Measurements from ENCODE around the gene CXXC1. TPM values are rescaled to one million over a fixed set of nuclear protein-coding genes. Genes with fewer than 3 reads are reported as not detected.
"Not testable (repeated sequence)": the region's sequence is repeated elsewhere in the genome, so short reads cannot be mapped to it uniquely, and the experiment has no call there.

Gene CXXC1
- polyA plus RNA-seq, 3 donors, result 30.9 to 227 (median 33.4) TPM

DNA sequence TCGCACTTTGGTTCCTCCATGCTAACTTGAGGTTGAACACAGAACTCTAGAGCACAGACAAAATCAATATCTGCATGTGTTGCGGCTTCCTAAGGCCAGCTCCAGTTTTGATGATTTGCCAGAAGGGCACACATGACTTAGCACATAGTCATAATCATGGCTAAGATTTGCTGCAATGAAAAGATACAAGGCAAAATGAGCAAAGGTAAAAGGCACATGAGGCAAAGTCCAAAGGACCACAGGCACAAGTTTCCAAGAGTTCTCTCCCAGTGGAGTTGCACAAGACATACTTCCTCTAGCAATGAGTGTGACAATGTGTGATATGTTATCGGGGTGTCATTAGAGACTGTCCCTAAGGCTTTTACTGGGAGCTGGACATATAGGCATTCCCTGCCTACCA lies 24.2 kb upstream of the CXXC1 start:
- peaks cover 0 to 2% of the 10 kb centered on the region in 2 donors for H3K36me3 Mint-ChIP-seq
- H3K4me2 ChIP-seq (replicated peaks; ENCODE audit: extremely low read depth, low read length, poor library complexity, severe bottlenecking), result no peak overlapping the region

DNA sequence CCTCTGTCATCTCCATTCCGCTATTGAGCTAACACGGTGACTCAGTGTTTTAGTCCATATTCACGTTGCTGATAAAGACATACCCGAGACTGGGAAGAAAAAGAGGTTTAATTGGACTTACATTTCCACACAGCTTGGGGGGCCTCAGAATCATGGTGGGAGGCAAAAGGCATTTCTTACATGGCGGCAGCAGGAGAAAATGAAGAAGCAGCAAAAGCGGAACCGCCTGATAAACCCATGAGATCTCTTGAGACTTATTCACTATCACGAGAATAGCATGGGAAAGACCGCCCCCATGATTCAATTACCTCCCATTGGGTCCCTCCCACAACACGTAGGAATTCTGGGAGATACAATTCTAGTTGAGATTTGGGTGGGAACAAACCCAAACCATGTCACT lies 22.6 kb upstream of the CXXC1 start:
- Histone ChIP-seq H3K27ac (ENCODE audit: low read depth in 1 of 2, low read length in 2 of 2) (no peak overlapping the region), H3K9ac (ENCODE audit: insufficient read depth, low read length, poor library complexity, severe bottlenecking) (no peak overlapping the region), H3K4me1 (ENCODE audit: control insufficient read depth in 1 of 2, insufficient read depth in 2 of 2, low read length in 2 of 2) (peaks cover 24 to 34% of the 10 kb centered on the region in 2 donors), H3K4me2 (replicated peaks; ENCODE audit: extremely low read depth, low read length, poor library complexity, severe bottlenecking) (no peak overlapping the region), H3K36me3 (replicated peaks in 1 of 2; ENCODE audit: control insufficient read depth in 1 of 2, insufficient read depth in 2 of 2, low read length in 2 of 2) (no peaks in the 10 kb centered on the region), H3K4me3 (replicated peaks in 1 of 3; ENCODE audit: low read depth in 2 of 3, low read length in 3 of 3) (no peak overlapping the region), H3K27me3 (ENCODE audit: control insufficient read depth in 2 of 2, insufficient read depth in 2 of 2, low read length in 2 of 2) (peaks cover 0 to 2% of the 10 kb centered on the region in 2 donors), H2AFZ (ENCODE audit: insufficient read depth, low read depth, low read length, poor library complexity, severe bottlenecking) (no peak overlapping the region), H3K9me3 (replicated peaks in 1 of 2; ENCODE audit: control insufficient read depth in 1 of 2, insufficient read depth in 1 of 2, low read length in 2 of 2) (peaks cover 0 to 3% of the 10 kb centered on the region in 2 donors), H4K20me1 (ENCODE audit: insufficient read depth, low read length) (no peaks in the 10 kb centered on the region), H3K79me2 (ENCODE audit: insufficient read depth, low read length) (no peaks in the 10 kb centered on the region)
- Mint-ChIP-seq H3K9me3 (peaks cover 0 to 5% (median 3%) of the 10 kb centered on the region in 7 donors), H3K27ac (peak overlapping the region in 3 of 7 donors; percentile 48 to 73 (median 71)), H3K36me3 (peaks cover 0 to 4% of the 10 kb centered on the region in 2 donors), H3K27me3 (ENCODE audit: low read depth in 3 of 3) (peaks cover under 1 to 9% (median 3%) of the 10 kb centered on the region in 3 donors), H3K4me1 (peaks cover 30% of the 10 kb centered on the region), H3K4me3 (peak overlapping the region in 1 of 2 donors; percentile 9)
- no peak for DNase-seq
- TF ChIP-seq, protein P1, sequence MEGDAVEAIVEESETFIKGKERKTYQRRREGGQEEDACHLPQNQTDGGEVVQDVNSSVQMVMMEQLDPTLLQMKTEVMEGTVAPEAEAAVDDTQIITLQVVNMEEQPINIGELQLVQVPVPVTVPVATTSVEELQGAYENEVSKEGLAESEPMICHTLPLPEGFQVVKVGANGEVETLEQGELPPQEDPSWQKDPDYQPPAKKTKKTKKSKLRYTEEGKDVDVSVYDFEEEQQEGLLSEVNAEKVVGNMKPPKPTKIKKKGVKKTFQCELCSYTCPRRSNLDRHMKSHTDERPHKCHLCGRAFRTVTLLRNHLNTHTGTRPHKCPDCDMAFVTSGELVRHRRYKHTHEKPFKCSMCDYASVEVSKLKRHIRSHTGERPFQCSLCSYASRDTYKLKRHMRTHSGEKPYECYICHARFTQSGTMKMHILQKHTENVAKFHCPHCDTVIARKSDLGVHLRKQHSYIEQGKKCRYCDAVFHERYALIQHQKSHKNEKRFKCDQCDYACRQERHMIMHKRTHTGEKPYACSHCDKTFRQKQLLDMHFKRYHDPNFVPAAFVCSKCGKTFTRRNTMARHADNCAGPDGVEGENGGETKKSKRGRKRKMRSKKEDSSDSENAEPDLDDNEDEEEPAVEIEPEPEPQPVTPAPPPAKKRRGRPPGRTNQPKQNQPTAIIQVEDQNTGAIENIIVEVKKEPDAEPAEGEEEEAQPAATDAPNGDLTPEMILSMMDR (IDR thresholded peaks at IDR 0.05), result no peak
- WGBS (ENCODE audit: insufficient coverage), result 100% methylated on average over 3 of the region's 10 CpGs
- intact Hi-C loops (cut with micrococcal nuclease), result no loop called here

More for the DNA sequence above, 24.2 kb upstream of the CXXC1 start:
- TF ChIP-seq, protein P1 (IDR thresholded peaks at IDR 0.05), result no peak
- intact Hi-C loops (cut with micrococcal nuclease), result no loop called here
- no peak overlapping the region for H2AFZ ChIP-seq (ENCODE audit: insufficient read depth, low read depth, low read length, poor library complexity, severe bottlenecking)
- no peak overlapping the region for H3K4me3 ChIP-seq (replicated peaks in 1 of 3; ENCODE audit: low read depth in 2 of 3, low read length in 3 of 3)
- H3K27ac ChIP-seq (ENCODE audit: low read depth in 1 of 2, low read length in 2 of 2), result no peak overlapping the region
- peaks cover 6 to 9% (median 6%) of the 10 kb centered on the region in 3 donors for H3K27me3 Mint-ChIP-seq (ENCODE audit: low read depth in 3 of 3)
- H3K27ac Mint-ChIP-seq, result peak overlapping the region in 1 of 7 donors; percentile 24
- peaks cover 24 to 34% of the 10 kb centered on the region in 2 donors for H3K4me1 ChIP-seq (ENCODE audit: control insufficient read depth in 1 of 2, insufficient read depth in 2 of 2, low read length in 2 of 2)
- no peaks in the 10 kb centered on the region for H3K79me2 ChIP-seq (ENCODE audit: insufficient read depth, low read length)
- no peak overlapping the region for H3K9ac ChIP-seq (ENCODE audit: insufficient read depth, low read length, poor library complexity, severe bottlenecking)
- H3K27me3 ChIP-seq (ENCODE audit: control insufficient read depth in 2 of 2, insufficient read depth in 2 of 2, low read length in 2 of 2), result peaks cover 4 to 7% of the 10 kb centered on the region in 2 donors
- no peak overlapping the region for H3K4me3 Mint-ChIP-seq
- H3K9me3 Mint-ChIP-seq, result peaks cover 0 to 1% (median 0%) of the 10 kb centered on the region in 7 donors
- H3K36me3 ChIP-seq (replicated peaks in 1 of 2; ENCODE audit: control insufficient read depth in 1 of 2, insufficient read depth in 2 of 2, low read length in 2 of 2), result no peaks in the 10 kb centered on the region
- WGBS (ENCODE audit: insufficient coverage), result no CpG with 5 or more reads among the region's 3 CpGs
- peaks cover 30% of the 10 kb centered on the region for H3K4me1 Mint-ChIP-seq
- peak in 1 of 3 donors; percentile 15 for DNase-seq
- H3K9me3 ChIP-seq (replicated peaks in 1 of 2; ENCODE audit: control insufficient read depth in 1 of 2, insufficient read depth in 1 of 2, low read length in 2 of 2), result no peaks in the 10 kb centered on the region
- no peaks in the 10 kb centered on the region for H4K20me1 ChIP-seq (ENCODE audit: insufficient read depth, low read length)

DNA sequence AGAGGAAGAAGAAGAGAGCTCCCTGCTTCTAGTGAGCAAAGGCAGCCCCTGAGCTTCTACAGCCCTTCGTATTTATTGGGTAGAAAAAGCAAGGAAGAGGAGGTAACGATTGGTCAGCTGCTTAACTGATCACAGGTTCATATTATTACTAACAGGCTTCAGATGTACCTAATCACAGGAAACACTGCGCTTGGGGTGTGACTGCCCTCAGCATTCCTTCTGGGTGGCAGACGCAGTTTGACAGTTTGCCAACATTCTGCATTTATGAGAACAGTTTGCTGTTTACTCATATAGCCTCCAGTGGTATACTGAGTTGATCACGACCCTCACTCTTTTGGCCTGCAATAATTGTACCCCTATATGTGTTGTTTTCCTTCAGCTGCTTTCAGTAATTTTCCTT lies 21.4 kb upstream of the CXXC1 start:
- H2AFZ ChIP-seq (ENCODE audit: insufficient read depth, low read depth, low read length, poor library complexity, severe bottlenecking), result peak overlapping the region; percentile 44
- H3K9me3 ChIP-seq (replicated peaks in 1 of 2; ENCODE audit: control insufficient read depth in 1 of 2, insufficient read depth in 1 of 2, low read length in 2 of 2); H3K27me3 ChIP-seq (ENCODE audit: control insufficient read depth in 2 of 2, insufficient read depth in 2 of 2, low read length in 2 of 2); DNase-seq; H3K4me3 Mint-ChIP-seq; H3K79me2 ChIP-seq (ENCODE audit: insufficient read depth, low read length); H3K36me3 Mint-ChIP-seq; H3K9ac ChIP-seq (ENCODE audit: insufficient read depth, low read length, poor library complexity, severe bottlenecking); H4K20me1 ChIP-seq (ENCODE audit: insufficient read depth, low read length); H3K36me3 ChIP-seq (replicated peaks in 1 of 2; ENCODE audit: control insufficient read depth in 1 of 2, insufficient read depth in 2 of 2, low read length in 2 of 2): not testable (repeated sequence)
- peaks cover 24 to 34% of the 10 kb centered on the region in 2 donors for H3K4me1 ChIP-seq (ENCODE audit: control insufficient read depth in 1 of 2, insufficient read depth in 2 of 2, low read length in 2 of 2)
- H3K4me2 ChIP-seq (replicated peaks; ENCODE audit: extremely low read depth, low read length, poor library complexity, severe bottlenecking), result peak overlapping the region; percentile 92
- WGBS (ENCODE audit: insufficient coverage), result 89% methylated on average over 3 of the region's 5 CpGs
- Mint-ChIP-seq H3K27ac (peak overlapping the region; percentile 97 to 100 (median 100)), H3K27me3 (ENCODE audit: low read depth in 3 of 3) (peaks cover 2 to 12% (median 6%) of the 10 kb centered on the region in 3 donors), H3K9me3 (peaks cover 0 to 13% (median 10%) of the 10 kb centered on the region in 7 donors), H3K4me1 (peaks cover 30% of the 10 kb centered on the region)
- intact Hi-C loops (cut with micrococcal nuclease), result loop anchor here in 1 of 2 donors (5.0 kb wide), 1 partner anchor 42 kb away; the partner anchor contains the start of gene CFAP53
- peak overlapping the region; percentile 83 to 88 for H3K27ac ChIP-seq (ENCODE audit: low read depth in 1 of 2, low read length in 2 of 2)
- H3K4me3 ChIP-seq (replicated peaks in 1 of 3; ENCODE audit: low read depth in 2 of 3, low read length in 3 of 3), result peak overlapping the region in 1 of 3 experiments; percentile 80

Data from CD14-positive monocyte (primary cell).